Measurements from ENCODE around the gene SLC17A3.

SLC17A3 gene

DNA sequence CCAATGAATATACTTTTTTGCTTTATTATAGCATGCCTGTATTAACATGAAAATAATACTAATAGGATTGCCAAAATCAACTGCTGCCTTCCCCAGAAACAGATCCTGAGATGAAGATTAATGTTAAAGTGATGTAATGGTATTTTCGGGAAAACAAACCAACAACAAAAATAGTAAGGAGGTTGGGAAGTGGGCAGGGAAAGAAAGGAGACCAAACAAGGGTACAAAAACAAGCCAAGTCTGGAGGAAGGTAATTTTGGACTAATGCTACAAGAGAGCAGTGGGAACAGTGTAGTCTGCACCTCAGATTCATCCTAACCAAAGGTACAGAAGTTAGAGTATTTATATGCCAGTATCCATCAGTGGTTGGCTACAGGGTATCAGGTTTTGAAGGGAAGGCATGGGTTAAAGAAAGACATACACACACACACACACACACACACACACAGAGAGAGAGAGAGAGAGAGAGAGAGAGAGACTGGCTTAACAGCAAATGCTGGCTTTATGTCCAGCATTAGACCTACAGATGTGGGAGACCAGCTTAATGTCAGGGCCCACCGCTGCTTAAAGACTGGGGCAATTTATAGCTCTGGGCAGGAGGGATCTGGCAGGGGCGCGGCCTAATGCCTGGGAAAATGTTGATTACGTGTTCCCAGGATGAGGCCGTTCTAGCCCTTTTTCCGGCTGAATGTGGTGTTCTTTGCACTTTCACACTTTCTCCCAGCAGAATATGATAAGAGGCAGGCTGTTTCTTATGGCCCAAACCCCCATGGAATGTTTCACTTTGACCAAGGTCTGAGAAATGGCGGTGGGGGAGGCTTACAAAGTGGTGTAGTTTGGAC, 38.4 kb downstream of the SLC17A3 start:
- DNase-seq (ENCODE audit: low read depth, low spot score): no peak

DNA sequence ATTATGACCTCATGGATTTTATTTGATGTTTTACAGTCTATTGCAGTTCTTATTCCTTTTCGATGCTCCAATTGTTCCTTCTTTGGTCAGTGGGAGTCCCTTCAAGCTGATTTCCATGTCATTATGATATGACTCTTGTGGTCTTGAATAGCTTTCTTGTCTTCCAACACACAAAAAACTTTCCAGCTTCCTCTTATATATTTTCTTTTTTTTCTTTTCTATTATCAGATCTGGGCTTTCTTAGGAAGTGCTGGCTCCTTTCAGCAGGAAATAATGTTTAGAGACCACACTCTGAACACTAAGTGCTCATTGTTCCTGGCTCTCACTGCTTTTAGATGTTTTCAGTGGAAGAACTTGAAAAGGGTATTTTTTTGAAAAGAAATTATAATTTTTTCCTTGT, 39.1 kb downstream of the SLC17A3 start:
- DNase-seq (ENCODE audit: low read depth, low spot score): no peak

DNA sequence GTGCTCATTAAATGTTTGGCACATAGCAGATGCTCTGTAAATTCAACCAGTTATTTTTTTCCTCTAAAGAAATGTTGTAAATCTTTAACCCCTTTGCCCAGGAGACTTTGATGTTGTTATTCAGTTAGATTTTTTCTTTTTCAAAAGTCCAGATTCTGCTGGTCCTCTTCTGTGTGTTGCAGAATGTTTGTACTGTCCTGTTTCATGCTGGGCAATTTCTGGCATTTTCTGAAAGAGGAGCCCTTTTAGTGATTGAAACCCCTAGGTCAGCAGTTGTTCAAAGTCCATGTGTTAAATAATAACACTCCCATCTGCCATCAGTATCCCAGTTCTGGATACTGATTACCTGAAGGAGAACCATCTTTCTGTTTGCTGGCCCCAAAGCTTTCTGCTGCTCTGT, 40.9 kb downstream of the SLC17A3 start:
- no peak for DNase-seq (ENCODE audit: low read depth, low spot score)

DNA sequence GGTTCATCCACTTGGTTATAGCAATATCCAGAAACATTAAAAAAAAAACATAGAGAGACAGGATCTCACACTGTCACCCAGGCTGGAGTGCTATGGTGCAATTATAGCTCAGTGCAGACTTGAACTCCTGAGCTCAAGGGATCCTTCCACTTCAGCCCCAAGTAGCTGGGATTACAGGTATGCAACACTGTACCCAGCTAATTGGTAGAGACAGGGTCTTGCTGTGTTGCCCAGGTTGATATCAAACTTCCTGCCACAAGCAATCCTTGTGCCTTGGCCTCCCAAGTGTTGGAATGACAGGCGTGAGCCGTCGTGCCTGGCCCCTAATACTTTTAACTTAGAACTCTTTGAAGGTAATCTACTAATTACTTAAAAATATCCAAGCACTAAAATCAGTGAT, 41.4 kb downstream of the SLC17A3 start:
- no peak for DNase-seq (ENCODE audit: low read depth, low spot score)

DNA sequence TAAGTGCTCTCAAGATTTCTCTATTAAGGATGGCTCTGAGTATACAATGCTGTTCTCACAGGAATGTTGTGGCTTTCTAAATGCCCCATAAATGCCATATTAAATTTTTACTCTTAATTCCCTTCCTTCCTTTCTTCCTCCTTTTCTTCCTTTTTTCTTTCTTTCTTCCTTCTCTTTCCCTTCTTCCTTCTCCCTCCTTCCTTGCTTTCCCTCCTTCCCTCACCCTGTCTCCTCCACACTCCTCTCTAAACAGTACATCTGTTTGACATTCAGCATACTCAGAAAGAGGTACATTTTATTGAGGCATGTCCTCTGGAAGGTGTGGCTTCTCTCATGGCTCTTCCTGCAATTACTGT, 41.8 kb downstream of the SLC17A3 start:
- no peak for DNase-seq (ENCODE audit: low read depth, low spot score)

DNA sequence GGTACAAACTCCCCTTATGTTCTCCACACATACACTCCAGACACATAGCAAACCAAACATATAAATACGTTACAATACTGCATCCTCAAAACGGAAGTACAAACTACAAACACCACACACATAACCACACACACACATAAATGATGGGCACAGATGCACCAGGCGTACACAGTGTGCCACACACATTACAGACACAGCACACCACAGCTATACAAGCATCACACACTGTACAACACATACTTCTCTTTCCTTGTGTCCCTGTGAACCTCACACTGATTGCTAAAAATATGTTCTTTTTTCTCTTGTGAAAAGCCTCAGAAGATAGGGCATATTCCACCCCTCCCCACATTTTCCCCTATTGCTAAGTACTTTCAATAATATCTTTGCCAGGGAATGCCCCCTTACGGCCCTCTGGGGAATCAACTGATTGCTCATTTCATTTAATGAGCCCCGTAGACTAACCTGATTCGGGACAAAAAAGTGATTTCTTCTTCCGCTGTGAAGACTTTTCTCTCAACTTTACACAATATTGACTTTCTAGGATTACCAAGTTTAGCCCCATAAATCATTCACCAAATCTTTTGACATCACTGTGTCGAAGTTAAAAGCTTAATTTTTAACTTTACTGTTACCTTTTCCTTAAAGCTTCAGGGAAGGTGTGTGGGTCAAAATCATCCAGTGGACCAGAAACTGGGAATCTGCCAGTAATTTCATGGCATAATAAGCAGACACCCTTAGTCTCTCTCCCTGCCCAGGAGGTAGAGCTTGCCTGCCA, 42.3 kb downstream of the SLC17A3 start, which contains the start of gene SLC17A1:
Gene SLC17A1 (minus strand): TSS at position 521 of the 775 bp plus-strand sequence. CDS start 1,495 bp downstream, outside the sequence.
- DNase-seq (ENCODE audit: low read depth, low spot score): no peak

DNA sequence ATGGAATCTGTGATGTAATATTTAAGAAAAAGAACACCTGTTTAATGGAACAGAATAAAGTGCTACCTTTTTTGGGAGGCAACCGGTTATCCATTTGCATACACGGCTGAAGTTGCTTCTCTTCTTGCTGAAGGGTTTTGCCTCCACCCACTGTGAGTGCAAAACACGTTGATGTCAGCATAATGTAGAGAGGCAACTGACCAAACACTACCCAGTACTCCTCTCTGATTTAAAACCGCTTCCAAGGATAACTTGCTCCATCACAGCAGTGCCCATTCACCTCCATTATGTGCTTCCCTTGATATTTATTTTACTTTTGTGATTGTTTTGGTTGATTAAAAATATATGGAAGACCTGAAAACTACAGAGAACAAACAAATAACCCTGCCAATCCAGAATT, 43.6 kb downstream of the SLC17A3 start:
- no peak for DNase-seq (ENCODE audit: low read depth, low spot score)

DNA sequence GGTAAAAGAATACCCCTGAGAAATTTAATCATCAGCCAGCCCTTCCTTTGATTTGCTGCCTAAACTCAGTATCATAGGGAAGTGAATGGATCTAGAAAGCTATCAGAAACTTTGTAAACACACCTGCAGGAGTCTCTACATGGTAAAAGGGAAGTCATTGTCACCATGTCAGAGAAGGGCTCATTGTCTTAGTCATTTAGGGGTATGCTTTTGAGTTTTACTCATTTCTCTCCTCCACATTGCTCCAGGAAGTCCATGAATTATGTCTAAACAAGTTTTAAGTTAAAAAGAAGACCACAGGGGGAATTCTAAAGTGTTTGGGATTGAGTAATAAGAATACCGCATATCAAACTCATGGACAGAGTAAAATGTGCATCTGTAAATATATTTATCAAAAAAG, 44.7 kb downstream of the SLC17A3 start:
- no peak for DNase-seq (ENCODE audit: low read depth, low spot score)

DNA sequence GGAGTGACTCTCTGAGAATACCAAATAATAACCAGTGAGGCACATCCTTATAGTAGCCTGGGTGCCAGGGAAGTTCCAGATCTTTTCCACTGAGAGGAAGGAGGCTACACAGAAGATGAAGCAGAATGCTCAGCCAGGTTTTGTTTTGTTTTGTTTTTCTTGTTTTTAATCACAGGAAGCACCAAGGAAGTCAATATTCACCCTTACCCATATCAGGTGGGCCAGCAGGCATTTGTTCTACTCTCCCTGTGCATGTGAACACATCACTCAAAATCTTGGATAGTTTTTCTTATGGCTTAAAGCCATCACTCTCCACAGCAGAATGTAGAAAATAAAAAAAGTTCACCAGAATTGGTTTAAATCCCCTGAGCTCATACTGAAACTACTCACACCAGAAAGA, 52.7 kb downstream of the SLC17A3 start:
- no peak for DNase-seq (ENCODE audit: low read depth, low spot score)

DNA sequence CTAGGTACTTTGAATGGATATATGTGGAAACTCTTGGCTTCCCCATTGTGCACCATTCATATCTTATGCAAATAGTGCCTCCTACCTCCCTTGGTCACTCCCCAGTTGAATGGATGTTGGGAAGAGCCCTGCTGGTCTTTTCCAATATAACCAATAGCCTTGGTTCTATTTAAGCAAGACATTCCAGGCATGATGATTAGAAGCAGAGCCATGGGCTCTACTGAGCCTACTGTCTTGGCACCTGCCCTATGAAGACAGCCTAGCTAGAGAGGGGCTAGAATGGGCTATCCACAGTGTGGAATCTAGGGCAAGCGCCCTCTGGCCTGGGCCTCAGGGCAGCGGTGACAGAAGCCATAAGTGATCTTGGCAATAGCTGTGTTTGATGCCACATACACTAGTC, 57.8 kb downstream of the SLC17A3 start:
- no peak for DNase-seq (ENCODE audit: low read depth, low spot score)

DNA sequence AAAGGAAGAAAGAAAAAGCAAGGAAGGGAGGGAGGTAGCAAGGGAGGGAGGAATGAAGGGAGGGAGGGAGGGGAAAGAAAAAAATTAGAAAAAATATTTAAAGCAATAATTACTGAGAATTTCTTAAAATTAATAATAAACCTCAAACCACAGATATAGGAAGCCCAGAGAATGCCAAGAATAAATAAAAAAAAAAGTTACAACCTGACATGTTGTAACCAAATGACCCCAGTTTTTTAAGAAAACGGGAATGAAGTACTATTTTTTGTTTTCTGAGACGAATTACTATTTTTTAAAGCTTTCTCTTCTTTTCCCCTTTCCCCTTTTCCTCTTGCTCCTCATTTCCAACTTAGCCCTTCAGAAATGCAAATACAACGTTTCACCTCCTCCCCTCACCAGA, 58.8 kb downstream of the SLC17A3 start:
- DNase-seq (ENCODE audit: low read depth, low spot score): no peak

DNA sequence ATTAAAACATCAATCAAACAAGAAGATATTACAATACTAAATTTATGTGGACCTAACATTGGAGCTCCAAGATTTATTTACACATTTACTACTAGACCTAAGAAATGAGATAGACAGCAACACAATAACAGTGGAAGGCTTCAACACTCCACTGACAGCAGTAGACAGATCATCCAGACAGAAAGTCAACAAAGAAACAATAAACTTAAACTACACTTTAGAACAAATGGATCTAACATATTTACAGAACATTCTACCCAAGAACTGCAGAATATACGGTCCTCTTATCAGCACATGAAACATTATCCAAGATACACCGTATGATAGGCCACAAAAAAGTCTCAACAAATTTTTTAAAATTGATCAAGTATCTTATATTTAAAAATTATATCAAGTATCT, 69.2 kb downstream of the SLC17A3 start:
- no peak for DNase-seq (ENCODE audit: low read depth, low spot score)

DNA sequence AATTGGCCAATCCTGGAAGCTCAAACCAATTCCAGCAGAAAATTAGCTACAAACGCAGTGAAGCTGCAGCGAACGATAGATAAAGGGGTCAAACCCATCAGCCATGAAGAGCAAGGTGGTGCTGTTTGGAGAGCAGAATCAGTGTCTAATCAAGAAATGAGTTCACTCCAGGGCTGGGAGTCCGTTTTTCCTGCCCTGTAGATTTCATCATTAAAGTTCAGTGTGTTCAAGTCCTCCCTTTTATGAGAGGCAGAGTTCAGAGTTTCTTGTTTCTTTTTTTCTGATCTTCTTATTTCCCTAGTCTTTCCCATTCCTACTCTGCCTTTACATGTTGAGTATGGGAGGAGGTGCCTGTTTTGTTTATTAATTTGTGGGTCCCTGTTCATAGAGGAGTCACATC, 72.6 kb downstream of the SLC17A3 start:
- DNase-seq (ENCODE audit: low read depth, low spot score): no peak

Data from activated CD4-positive, CD25-positive, alpha-beta regulatory T cell treated with anti-CD3 and anti-CD28 coated beads, Interleukin-2, amount 50 U/mL, for 16 hours (primary cell).